ENCODE results near the gene FCHSD1. TPM values are rescaled to one million over a fixed set of nuclear protein-coding genes. Genes with fewer than 3 reads are reported as not detected.

Gene FCHSD1
- total RNA-seq, result 1 to 10 TPM; 1.3 to 2.4 (median 2.1) TPM
- polyA plus RNA-seq, result 1 to 10 TPM; 1.3 to 1.4 (median 1.4) TPM
- long read RNA-seq, donor 1, partial matches to known transcripts, result 0 of 1 reads
- long read RNA-seq, donor 1, other reads (novel, unspliced or antisense), result 1 of 1 reads
- long read RNA-seq, donor 2, partial matches to known transcripts, result 1 of 2 reads
- long read RNA-seq, donor 2, other reads (novel, unspliced or antisense), result 1 of 2 reads

- DNase-seq, result peak; percentile 88 to 92
- Histone ChIP-seq H3K36me3 (ENCODE audit: insufficient read depth in 1 of 2, low read depth in 1 of 2) (peaks cover 0 to under 1% of the 10 kb centered on the region in 2 donors), H3K9me3 (no peaks in the 10 kb centered on the region), H3K4me1 (no peaks in the 10 kb centered on the region), H3K4me3 (peak within 1 kb of the TSS; percentile 70), H3K27ac (no peak within 1 kb of the TSS), H3K27me3 (ENCODE audit: insufficient read depth in 3 of 3, low read length in 2 of 3) (no peaks in the 10 kb centered on the region)
- 5 to 6% (median 5%) methylated on average over 40 to 50 of the region's 50 CpGs for WGBS, 3 donors
- peak; percentile 4 for TF ChIP-seq CTCF (IDR thresholded peaks at IDR 0.05)
- ATAC-seq, result peak; percentile 87 to 98 (median 93)
- intact Hi-C loops (cut with DNase I), result no loop called here
Observed at GRCh38 chr5:141650851-141651727, at the start of gene FCHSD1. Gene FCHSD1 (minus strand): TSS chr5:141651418. CDS start chr5:141651368, 50 bp downstream.

GRCh38 chr5:141697586-141697985 is 46.4 kb upstream of the FCHSD1 start:
- Histone ChIP-seq H3K27me3 (ENCODE audit: insufficient read depth in 3 of 3, low read length in 2 of 3) (peaks cover 0 to 59% (median 10%) of the 10 kb centered on the region in 3 donors), H3K4me1 (peaks cover 13% of the 10 kb centered on the region), H3K36me3 (ENCODE audit: insufficient read depth in 1 of 2, low read depth in 1 of 2) (no peaks in the 10 kb centered on the region), H3K4me3 (no peak overlapping the region), H3K27ac (no peak overlapping the region), H3K9me3 (no peaks in the 10 kb centered on the region)
- WGBS, 3 donors, result 88 to 94% (median 94%) methylated on average over 3 of the region's 3 CpGs
- no peak for DNase-seq
- intact Hi-C loops (cut with DNase I), result no loop called here
- TF ChIP-seq CTCF (IDR thresholded peaks at IDR 0.05), result no peak
- no peak for ATAC-seq

- no peaks in the 10 kb centered on the region for H3K9me3 ChIP-seq
- intact Hi-C loops (cut with DNase I), result no loop called here
- WGBS, 3 donors, result 86 to 95% (median 93%) methylated on average over 2 of the region's 2 CpGs
Observed at GRCh38 chr5:141696431-141696830, 45.2 kb upstream of the FCHSD1 start.

GRCh38 chr5:141695627-141696215 is 44.5 kb upstream of the FCHSD1 start:
- WGBS, 3 donors, result 43 to 51% (median 44%) methylated on average over 11 of the region's 11 CpGs
- ATAC-seq, result no peak

More at GRCh38 chr5:141696431-141696830, 45.2 kb upstream of the FCHSD1 start:
- ATAC-seq, result no peak
- DNase-seq, result no peak
- H3K4me1 ChIP-seq, result peaks cover 7% of the 10 kb centered on the region
- peaks cover 0 to 47% (median 8%) of the 10 kb centered on the region in 3 donors for H3K27me3 ChIP-seq (ENCODE audit: insufficient read depth in 3 of 3, low read length in 2 of 3)
- no peaks in the 10 kb centered on the region for H3K36me3 ChIP-seq (ENCODE audit: insufficient read depth in 1 of 2, low read depth in 1 of 2)
- H3K4me3 ChIP-seq, result no peak overlapping the region
- H3K27ac ChIP-seq, result no peak overlapping the region
- no peak for TF ChIP-seq CTCF (IDR thresholded peaks at IDR 0.05)

More at GRCh38 chr5:141695627-141696215, 44.5 kb upstream of the FCHSD1 start:
- Histone ChIP-seq H3K27me3 (ENCODE audit: insufficient read depth in 3 of 3, low read length in 2 of 3) (peaks cover 0 to 40% (median 5%) of the 10 kb centered on the region in 3 donors), H3K9me3 (no peaks in the 10 kb centered on the region), H3K27ac (no peak overlapping the region), H3K36me3 (ENCODE audit: insufficient read depth in 1 of 2, low read depth in 1 of 2) (no peaks in the 10 kb centered on the region), H3K4me3 (no peak overlapping the region), H3K4me1 (peaks cover 4% of the 10 kb centered on the region)
- no peak for DNase-seq
- intact Hi-C loops (cut with DNase I), result loop anchor here in 1 of 2 donors (2.0 kb wide), 1 partner anchor 185 kb away; no protein-coding TSS in a partner anchor
- no peak for TF ChIP-seq CTCF (IDR thresholded peaks at IDR 0.05)
